ENCODE results near the gene RCAN1. TPM values are rescaled to one million over a fixed set of nuclear protein-coding genes. Genes with fewer than 3 reads are reported as not detected.
"Not testable (repeated sequence)": the region's sequence is repeated elsewhere in the genome, so short reads cannot be mapped to it uniquely, and the experiment has no call there.

Gene RCAN1
- total RNA-seq, 1 donor from 2014 or later, result 17.7 TPM

- peaks cover 3% of the 10 kb centered on the region for H3K27me3 Mint-ChIP-seq (ENCODE audit: unreplicated experiment)
- no peak for TF ChIP-seq CTCF (IDR thresholded peaks at IDR 0.05; ENCODE audit: partially characterized antibody, unreplicated experiment)
- H3K27ac Mint-ChIP-seq (ENCODE audit: unreplicated experiment), result no peak overlapping the region
- H3K36me3 Mint-ChIP-seq (ENCODE audit: unreplicated experiment), result no peaks in the 10 kb centered on the region
- peaks cover 2% of the 10 kb centered on the region for H3K9me3 Mint-ChIP-seq (ENCODE audit: unreplicated experiment)
- no peak for DNase-seq
- no peak overlapping the region for H3K4me3 Mint-ChIP-seq (ENCODE audit: unreplicated experiment)
- H3K4me1 Mint-ChIP-seq (ENCODE audit: low read depth, unreplicated experiment), result no peaks in the 10 kb centered on the region
Measured at GRCh38 chr21:34570313-34570712, 44.6 kb downstream of the RCAN1 start.

- H3K9me3 Mint-ChIP-seq (ENCODE audit: unreplicated experiment), result peaks cover 2% of the 10 kb centered on the region
- peaks cover 3% of the 10 kb centered on the region for H3K27me3 Mint-ChIP-seq (ENCODE audit: unreplicated experiment)
- H3K4me3 Mint-ChIP-seq (ENCODE audit: unreplicated experiment), result no peak overlapping the region
- TF ChIP-seq CTCF (IDR thresholded peaks at IDR 0.05; ENCODE audit: partially characterized antibody, unreplicated experiment), result no peak
- no peak overlapping the region for H3K27ac Mint-ChIP-seq (ENCODE audit: unreplicated experiment)
- DNase-seq, result no peak
- no peaks in the 10 kb centered on the region for H3K36me3 Mint-ChIP-seq (ENCODE audit: unreplicated experiment)
- no peaks in the 10 kb centered on the region for H3K4me1 Mint-ChIP-seq (ENCODE audit: low read depth, unreplicated experiment)
Measured at GRCh38 chr21:34569381-34569979, 45.4 kb downstream of the RCAN1 start.

- not testable (repeated sequence) for H3K27me3 Mint-ChIP-seq (ENCODE audit: unreplicated experiment); DNase-seq; H3K36me3 Mint-ChIP-seq (ENCODE audit: unreplicated experiment); H3K4me1 Mint-ChIP-seq (ENCODE audit: low read depth, unreplicated experiment); H3K9me3 Mint-ChIP-seq (ENCODE audit: unreplicated experiment); H3K27ac Mint-ChIP-seq (ENCODE audit: unreplicated experiment); H3K4me3 Mint-ChIP-seq (ENCODE audit: unreplicated experiment)
Measured at GRCh38 chr21:34568801-34569200, 46.1 kb downstream of the RCAN1 start.

- DNase-seq, result no peak
- Mint-ChIP-seq H3K27ac (ENCODE audit: unreplicated experiment) (no peak overlapping the region), H3K27me3 (ENCODE audit: unreplicated experiment) (peaks cover 3% of the 10 kb centered on the region), H3K9me3 (ENCODE audit: unreplicated experiment) (peaks cover 2% of the 10 kb centered on the region), H3K4me1 (ENCODE audit: low read depth, unreplicated experiment) (no peaks in the 10 kb centered on the region), H3K4me3 (ENCODE audit: unreplicated experiment) (no peak overlapping the region), H3K36me3 (ENCODE audit: unreplicated experiment) (no peaks in the 10 kb centered on the region)
- no peak for TF ChIP-seq CTCF (IDR thresholded peaks at IDR 0.05; ENCODE audit: partially characterized antibody, unreplicated experiment)
Measured at GRCh38 chr21:34567604-34568155, 47.2 kb downstream of the RCAN1 start.

- DNase-seq, result no peak
- peaks cover 3% of the 10 kb centered on the region for H3K27me3 Mint-ChIP-seq (ENCODE audit: unreplicated experiment)
- TF ChIP-seq CTCF (IDR thresholded peaks at IDR 0.05; ENCODE audit: partially characterized antibody, unreplicated experiment), result no peak
- H3K9me3 Mint-ChIP-seq (ENCODE audit: unreplicated experiment), result peaks cover 2% of the 10 kb centered on the region
- no peaks in the 10 kb centered on the region for H3K4me1 Mint-ChIP-seq (ENCODE audit: low read depth, unreplicated experiment)
- H3K4me3 Mint-ChIP-seq (ENCODE audit: unreplicated experiment), result no peak overlapping the region
- no peak overlapping the region for H3K27ac Mint-ChIP-seq (ENCODE audit: unreplicated experiment)
- H3K36me3 Mint-ChIP-seq (ENCODE audit: unreplicated experiment), result no peaks in the 10 kb centered on the region
Measured at GRCh38 chr21:34565238-34565637, 49.7 kb downstream of the RCAN1 start.

GRCh38 chr21:34563370-34563769 is 51.5 kb downstream of the RCAN1 start:
- not testable (repeated sequence) for H3K4me1 Mint-ChIP-seq (ENCODE audit: low read depth, unreplicated experiment); H3K4me3 Mint-ChIP-seq (ENCODE audit: unreplicated experiment); DNase-seq; H3K27ac Mint-ChIP-seq (ENCODE audit: unreplicated experiment); H3K9me3 Mint-ChIP-seq (ENCODE audit: unreplicated experiment); H3K36me3 Mint-ChIP-seq (ENCODE audit: unreplicated experiment); H3K27me3 Mint-ChIP-seq (ENCODE audit: unreplicated experiment)

Data from glutamatergic neuron (in vitro differentiated cells).